ENCODE results near the gene EMP2. TPM values are rescaled to one million over a fixed set of nuclear protein-coding genes. Genes with fewer than 3 reads are reported as not detected.

Gene EMP2
- total and polyA plus RNA-seq, 7 donors = 8.0 to 25.4 (median 12.8) TPM

DNA sequence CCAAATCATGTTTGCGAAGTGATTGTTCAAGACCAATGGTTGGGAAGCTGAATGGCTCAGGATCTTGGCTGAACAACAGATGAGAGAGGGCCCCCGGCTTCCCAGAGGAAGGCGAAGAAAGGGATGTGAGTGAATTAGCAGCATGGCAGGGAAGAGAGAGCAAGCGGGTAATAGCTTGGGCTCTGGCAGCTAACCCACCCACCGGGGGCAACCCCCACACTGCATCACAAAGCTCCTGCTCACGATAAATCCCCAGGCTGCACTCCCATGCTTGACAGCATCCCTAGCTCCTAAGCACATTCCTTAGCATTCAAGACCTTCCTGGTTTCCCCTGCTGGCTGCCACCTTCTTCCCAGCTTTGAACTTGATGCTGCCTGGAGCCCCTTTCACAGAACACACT is 26.2 kb upstream of the EMP2 start:
- intact Hi-C loops (cut with DNase I) = no loop called here
- no peak for TF ChIP-seq CTCF (IDR thresholded peaks at IDR 0.05)
- WGBS, 3 donors = 75 to 80% (median 78%) methylated on average over 6 of the region's 6 CpGs

GRCh38 chr16:10605636-10606035 is 25.2 kb upstream of the EMP2 start:
- H3K36me3 ChIP-seq (ENCODE audit: insufficient read depth in 1 of 2, low read depth in 1 of 2) = no peaks in the 10 kb centered on the region
- intact Hi-C loops (cut with DNase I) = no loop called here
- no peak overlapping the region for H3K27ac ChIP-seq
- H3K4me1 ChIP-seq = no peaks in the 10 kb centered on the region
- no peak for DNase-seq
- no peak overlapping the region for H3K4me3 ChIP-seq
- H3K27me3 ChIP-seq (ENCODE audit: insufficient read depth in 3 of 3, low read length in 2 of 3) = no peaks in the 10 kb centered on the region
- H3K9me3 ChIP-seq = no peaks in the 10 kb centered on the region
- 89 to 93% (median 93%) methylated on average over 3 of the region's 3 CpGs for WGBS, 3 donors
- no peak for ATAC-seq
- no peak for TF ChIP-seq CTCF (IDR thresholded peaks at IDR 0.05)

More for the DNA sequence above, 26.2 kb upstream of the EMP2 start:
- Histone ChIP-seq H3K9me3 (no peaks in the 10 kb centered on the region), H3K27ac (no peak overlapping the region), H3K27me3 (ENCODE audit: insufficient read depth in 3 of 3, low read length in 2 of 3) (no peaks in the 10 kb centered on the region), H3K4me1 (no peaks in the 10 kb centered on the region), H3K36me3 (ENCODE audit: insufficient read depth in 1 of 2, low read depth in 1 of 2) (no peaks in the 10 kb centered on the region), H3K4me3 (no peak overlapping the region)
- no peak for ATAC-seq
- no peak for DNase-seq

DNA sequence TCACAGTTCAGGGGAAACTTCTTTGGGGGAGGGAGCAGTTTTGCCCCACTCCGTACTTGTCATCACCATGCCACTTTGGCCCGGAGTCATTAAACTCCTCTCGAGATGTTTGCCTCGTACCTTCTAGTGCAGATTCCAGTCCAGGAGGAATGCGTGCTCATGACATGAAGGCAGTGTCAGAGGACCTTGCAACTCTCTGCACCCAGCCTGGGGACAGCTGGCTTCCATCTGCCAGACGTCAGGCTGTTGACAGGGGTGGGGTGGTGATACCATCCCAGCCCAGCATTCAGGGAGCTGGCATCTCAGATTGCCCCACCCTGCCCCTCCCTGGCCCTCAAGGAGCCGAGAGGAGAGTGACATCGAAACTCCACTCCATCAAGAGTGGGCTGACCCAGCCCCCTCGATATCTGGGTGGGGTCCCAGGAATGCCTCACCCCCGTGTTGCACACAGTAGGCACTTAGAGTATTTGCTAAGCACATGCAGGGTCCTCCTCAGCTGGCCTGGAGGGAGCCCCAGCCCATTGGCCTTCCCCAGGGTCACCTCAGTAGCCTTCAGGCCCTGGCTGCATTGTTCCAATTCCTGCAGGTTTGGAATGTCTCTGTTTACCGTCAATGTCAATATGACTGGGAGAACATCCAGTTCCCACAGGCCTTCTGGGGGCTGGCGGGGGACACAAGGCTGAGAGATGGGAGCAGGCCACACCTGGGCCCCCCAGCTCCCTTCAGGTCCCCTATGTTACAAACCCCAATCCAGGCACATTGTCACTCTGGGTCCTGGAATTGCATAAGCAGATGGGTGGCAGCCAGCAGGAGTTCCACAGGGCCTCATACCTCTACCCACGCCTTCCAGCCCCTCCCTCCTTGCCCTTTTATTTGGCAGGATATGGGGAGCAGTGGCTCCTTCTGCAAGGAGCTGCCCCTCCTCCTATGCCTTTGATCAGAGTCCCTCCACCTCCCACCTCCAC is 21.3 kb upstream of the EMP2 start:
- no peak overlapping the region for H3K27ac ChIP-seq
- ATAC-seq (peak in 1 of 4 donors; percentile 40), DNase-seq (no peak)
- no peaks in the 10 kb centered on the region for H3K27me3 ChIP-seq (ENCODE audit: insufficient read depth in 3 of 3, low read length in 2 of 3)
- no peak overlapping the region for H3K4me3 ChIP-seq
- no peaks in the 10 kb centered on the region for H3K36me3 ChIP-seq (ENCODE audit: insufficient read depth in 1 of 2, low read depth in 1 of 2)
- TF ChIP-seq CTCF (IDR thresholded peaks at IDR 0.05) = no peak
- no peaks in the 10 kb centered on the region for H3K9me3 ChIP-seq
- WGBS, 3 donors = 50 to 58% (median 54%) methylated on average over 12 to 13 of the region's 13 CpGs
- intact Hi-C loops (cut with DNase I) = no loop called here
- H3K4me1 ChIP-seq = peaks cover 6% of the 10 kb centered on the region

- ATAC-seq (no peak), DNase-seq (no peak)
- H3K36me3 ChIP-seq (ENCODE audit: insufficient read depth in 1 of 2, low read depth in 1 of 2) = no peaks in the 10 kb centered on the region
- 59 to 70% (median 62%) methylated on average over 12 of the region's 12 CpGs for WGBS, 3 donors
- H3K9me3 ChIP-seq = no peaks in the 10 kb centered on the region
- intact Hi-C loops (cut with DNase I) = no loop called here
- no peak for TF ChIP-seq CTCF (IDR thresholded peaks at IDR 0.05)
- H3K4me3 ChIP-seq = no peak overlapping the region
- H3K27me3 ChIP-seq (ENCODE audit: insufficient read depth in 3 of 3, low read length in 2 of 3) = no peaks in the 10 kb centered on the region
- no peak overlapping the region for H3K27ac ChIP-seq
- H3K4me1 ChIP-seq = peaks cover 6% of the 10 kb centered on the region
Measured at GRCh38 chr16:10600782-10601443, 20.5 kb upstream of the EMP2 start.
